Esophagus muscularis mucosa (tissue), 4 donors: ENCODE measurements around the gene PDXDC1. TPM values are rescaled to one million over a fixed set of nuclear protein-coding genes. Genes with fewer than 3 reads are reported as not detected.

ENCODE experiments used
- DNase-seq: peaks from one replicate; pipeline ENCODE4 v3.0.0-alpha.2; 2017; ENCODE audit errors: extremely low spot score
- H3K27ac ChIP-seq, 4 donors: fragments of 200-600 bp; sonication (generic); replicated peaks in 1 of 4; 1 replicate in 3 of 4; 2 replicates in 1 of 4; pipeline ENCODE4 v1.5.1; 2016 to 2019; ENCODE audit warnings: mild to moderate bottlenecking in 1 of 4
- H3K27me3 ChIP-seq, 4 donors: fragments of 200-600 bp; sonication (generic); one replicate each; pipeline versions ENCODE4 v1.5.1 to v1.6.0; 2016 to 2019
- H3K36me3 ChIP-seq, 4 donors: fragments of 200-600 bp; sonication (generic); one replicate each; pipeline ENCODE4 v1.5.1; 2016 to 2019
- H3K4me1 ChIP-seq, 4 donors: fragments of 200-600 bp; sonication (generic); one replicate each; pipeline ENCODE4 v1.5.1; 2016 to 2019
- H3K4me3 ChIP-seq, 4 donors: fragments of 200-600 bp; sonication (generic); 1 replicate in 2 of 4; 2 replicates in 2 of 4; pipeline ENCODE4 v1.5.1; 2016 to 2019; ENCODE audit warnings: mild to moderate bottlenecking in 4 of 4, moderate library complexity in 1 of 4
- H3K9me3 ChIP-seq, 4 donors: fragments of 200-600 bp; sonication (generic); 1 replicate in 3 of 4; 2 replicates in 1 of 4; pipeline ENCODE4 v1.5.1; 2016 to 2019
- CTCF ChIP-seq, 3 experiments: fragments of 200-600 bp in 2 of 3; fragments of 450-650 bp in 1 of 3; sonication (generic) in 2 of 3; IDR thresholded peaks; one replicate each; pipeline ENCODE4 v1.5.1; 2017 to 2019; ENCODE audit warnings: antibody characterized with exemption in 3 of 3, mild to moderate bottlenecking in 2 of 3, moderate library complexity in 1 of 3
- EP300 ChIP-seq: sonication (generic); formaldehyde crosslinking; IDR thresholded peaks from one replicate; pipeline ENCODE4 v1.6.1; 2017; ENCODE audit warnings: antibody characterized with exemption
- POLR2A ChIP-seq: fragments of 450-650 bp; IDR thresholded peaks from one replicate; pipeline ENCODE4 v1.6.1; 2017; ENCODE audit warnings: antibody characterized with exemption, moderate library complexity, mild to moderate bottlenecking, low read depth
- POLR2AphosphoS5 ChIP-seq, 2 donors: sonication (generic); formaldehyde crosslinking; IDR thresholded peaks; one replicate each; pipeline ENCODE4 v1.6.1; 2017; ENCODE audit warnings: antibody characterized with exemption in 2 of 2
- WGBS: methylation state at CpG from one replicate; pipeline ENCODE4 v1.1.5; 2018; 5-methylcytosine and 5-hydroxymethylcytosine counted together
- intact Hi-C: fragments of 100-400 bp; cut with DNase I; formaldehyde crosslinking; loops from one replicate; pipeline ENCODE4 v1.15.1; 2023
- total RNA-seq, 4 donors: library from RNA; depleted of rRNA; stranded (reverse); fragments of >200 nt; gene quantifications; one replicate each; pipeline versions ENCODE4 v1.1.0 to v1.2.1, GENCODE V29; 2016

Gene PDXDC1
- total RNA-seq, 4 donors from 2014 or later = 74.3 to 91.3 (median 85.9) TPM

- intact Hi-C loops = no loop called here
- DNase-seq = no peak
- Histone ChIP-seq H3K27ac (peak overlapping the region in 3 of 4 donors; percentile 28 to 82 (median 41)), H3K9me3 (no peaks in the 10 kb centered on the region), H3K27me3 (no peaks in the 10 kb centered on the region), H3K36me3 (peaks cover 0 to 12% (median 3%) of the 10 kb centered on the region in 4 donors), H3K4me3 (peak overlapping the region in 1 of 4 donors; percentile 99), H3K4me1 (peaks cover 4 to 35% (median 33%) of the 10 kb centered on the region in 4 donors)
- 85% methylated on average over 10 of the region's 10 CpGs for WGBS
- no peak for TF ChIP-seq EP300
- TF ChIP-seq POLR2AphosphoS5 (IDR thresholded peaks at IDR 0.05) = no peak
- no peak for TF ChIP-seq POLR2A
- no peak for TF ChIP-seq CTCF (IDR thresholded peaks at IDR 0.05)
These were observed 79.1 kb downstream of the PDXDC1 start for GRCh38 chr16:15053904-15054303.

- Histone ChIP-seq H3K9me3 (no peaks in the 10 kb centered on the region), H3K4me3 (peak overlapping the region; percentile 94 to 99 (median 98)), H3K27ac (peak overlapping the region; percentile 82 to 89 (median 85)), H3K27me3 (no peaks in the 10 kb centered on the region), H3K4me1 (peaks cover 4 to 35% (median 32%) of the 10 kb centered on the region in 4 donors), H3K36me3 (peaks cover 0 to 19% (median 10%) of the 10 kb centered on the region in 4 donors)
- 78% methylated on average over 19 of the region's 19 CpGs for WGBS
- no peak for TF ChIP-seq POLR2AphosphoS5 (IDR thresholded peaks at IDR 0.05)
- no peak for TF ChIP-seq CTCF (IDR thresholded peaks at IDR 0.05)
- TF ChIP-seq EP300 = no peak
- TF ChIP-seq POLR2A = no peak
- no peak for DNase-seq
- intact Hi-C loops = no loop called here
These were observed 79.7 kb downstream of the PDXDC1 start for GRCh38 chr16:15054357-15055140.

- WGBS = 9% methylated on average over 17 of the region's 81 CpGs
- DNase-seq = no peak
- no peak for TF ChIP-seq EP300
- TF ChIP-seq CTCF (IDR thresholded peaks at IDR 0.05) = no peak
- TF ChIP-seq POLR2AphosphoS5 (IDR thresholded peaks at IDR 0.05) = no peak
- no peak for TF ChIP-seq POLR2A
These were observed 80.6 kb downstream of the PDXDC1 start for GRCh38 chr16:15055141-15056053.

GRCh38 chr16:15057681-15058417, 83.0 kb downstream of the PDXDC1 start:
- no peak overlapping the region for H3K4me3 ChIP-seq
- no peak for TF ChIP-seq POLR2AphosphoS5 (IDR thresholded peaks at IDR 0.05)
- no peak for TF ChIP-seq CTCF (IDR thresholded peaks at IDR 0.05)
- no peak for TF ChIP-seq EP300
- TF ChIP-seq POLR2A = no peak
- H3K27ac ChIP-seq = no peak overlapping the region
- no peaks in the 10 kb centered on the region for H3K27me3 ChIP-seq
- intact Hi-C loops = no loop called here
- H3K36me3 ChIP-seq = peaks cover 25 to 50% (median 40%) of the 10 kb centered on the region in 4 donors
- H3K4me1 ChIP-seq = peaks cover 4 to 31% (median 29%) of the 10 kb centered on the region in 4 donors
- WGBS = 78% methylated on average over 7 of the region's 7 CpGs
- H3K9me3 ChIP-seq = no peaks in the 10 kb centered on the region
- DNase-seq = no peak

More at GRCh38 chr16:15055141-15056053, 80.6 kb downstream of the PDXDC1 start:
- intact Hi-C loops = no loop called here
- Histone ChIP-seq H3K27ac (peak overlapping the region; percentile 82 to 89 (median 85)), H3K36me3 (peaks cover under 1 to 25% (median 16%) of the 10 kb centered on the region in 4 donors), H3K4me1 (peaks cover 4 to 35% (median 31%) of the 10 kb centered on the region in 4 donors), H3K27me3 (no peaks in the 10 kb centered on the region), H3K9me3 (no peaks in the 10 kb centered on the region), H3K4me3 (peak overlapping the region; percentile 94 to 99 (median 98))
